Measurements from ENCODE around the gene MARCKSL1.
"Not testable (repeated sequence)": the region's sequence is repeated elsewhere in the genome, so short reads cannot be mapped to it uniquely, and the experiment has no call there.

MARCKSL1 gene

DNA sequence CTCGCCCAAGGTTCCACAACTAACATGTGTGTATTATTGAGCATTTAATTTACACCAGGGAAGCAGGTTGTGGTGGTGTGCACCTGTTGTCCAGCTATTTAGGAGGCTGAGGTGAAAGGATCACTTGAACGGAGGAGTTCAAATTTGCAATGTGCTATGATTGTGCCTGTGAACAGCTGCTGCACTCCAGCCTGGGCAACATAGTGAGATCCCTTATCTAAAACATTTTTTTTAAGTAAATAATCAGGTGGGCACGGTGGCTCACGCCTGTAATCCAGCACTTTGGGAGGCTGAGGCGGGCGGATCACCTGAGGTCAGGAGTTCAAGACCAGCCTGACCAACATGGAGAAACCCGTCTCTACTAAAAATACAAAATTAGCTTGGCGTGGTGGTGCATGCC, 51.3 kb downstream of the MARCKSL1 start:
- DNase-seq, result not testable (repeated sequence)

All from activated CD4-positive, alpha-beta T cell treated with anti-CD3 and anti-CD28 coated beads, Interleukin-2, amount 50 U/mL, for 48 hours (primary cell).